Left ventricle myocardium inferior (tissue), 1 donor: ENCODE measurements around the gene GSX2. TPM values are rescaled to one million over a fixed set of nuclear protein-coding genes. Genes with fewer than 3 reads are reported as not detected.

Source experiments
- DNase-seq: peaks from one replicate; pipeline ENCODE4 v3.0.0-alpha.2; 2020
- H3K27ac ChIP-seq: fragments of 200-600 bp; replicated peaks from 2 replicates; pipeline ENCODE4 v1.8.0; 2021
- H3K27me3 ChIP-seq: fragments of 200-600 bp; 2 replicates; pipeline ENCODE4 v1.8.0; 2021; ENCODE audit warnings: low read depth
- H3K36me3 ChIP-seq: fragments of 200-600 bp; 2 replicates; pipeline ENCODE4 v1.8.0; 2021
- H3K4me1 ChIP-seq: fragments of 200-600 bp; 2 replicates; pipeline ENCODE4 v1.8.0; 2021
- H3K4me3 ChIP-seq: fragments of 200-600 bp; 2 replicates; pipeline ENCODE4 v1.8.0; 2021; ENCODE audit warnings: mild to moderate bottlenecking, moderate library complexity
- H3K9me3 ChIP-seq: fragments of 200-600 bp; replicated peaks from 2 replicates; pipeline ENCODE4 v1.8.0; 2021
- CTCF ChIP-seq: fragments of 200-600 bp; IDR thresholded peaks from 2 replicates; pipeline ENCODE4 v1.8.0; 2021; ENCODE audit warnings: antibody characterized with exemption, mild to moderate bottlenecking, borderline replicate concordance
- intact Hi-C: fragments of 100-400 bp; cut with micrococcal nuclease; formaldehyde crosslinking; loops from one replicate; pipeline ENCODE4 v1.11.0; 2022
- total RNA-seq: library from RNA; stranded (reverse); fragmentation: NEBNext Ultra II Directional; extraction: Animal tissue kit (Norgen Biotek cat#: 25700); gene quantifications from one replicate; pipeline ENCODE4 v1.2.1, GENCODE V29; 2021
- donor health status: DM: no; HTN: yes; CAD: no; lungs with severe emphysema.

Gene GSX2
- total RNA-seq, 1 donor from 2014 or later: not detected

GRCh38 chr4:54082168-54082567 lies 17.8 kb upstream of the GSX2 start:
- no peak for TF ChIP-seq CTCF
- Histone ChIP-seq H3K4me3 (no peak overlapping the region), H3K4me1 (no peaks in the 10 kb centered on the region), H3K27ac (no peak overlapping the region), H3K36me3 (no peaks in the 10 kb centered on the region), H3K27me3 (peaks cover 9% of the 10 kb centered on the region), H3K9me3 (no peaks in the 10 kb centered on the region)
- intact Hi-C loops: no loop called here
- DNase-seq: no peak

GRCh38 chr4:54085284-54085683 lies 14.7 kb upstream of the GSX2 start:
- intact Hi-C loops: no loop called here
- Histone ChIP-seq H3K27me3 (peaks cover 4% of the 10 kb centered on the region), H3K36me3 (no peaks in the 10 kb centered on the region), H3K9me3 (no peaks in the 10 kb centered on the region), H3K4me1 (no peaks in the 10 kb centered on the region), H3K27ac (no peak overlapping the region), H3K4me3 (no peak overlapping the region)
- TF ChIP-seq CTCF: no peak
- DNase-seq: no peak

- TF ChIP-seq CTCF: no peak
- no peak overlapping the region for H3K4me3 ChIP-seq
- no peak for DNase-seq
These were observed 10.1 kb upstream of the GSX2 start for GRCh38 chr4:54089875-54090274.

GRCh38 chr4:54090404-54090803 lies 9.6 kb upstream of the GSX2 start:
- H3K36me3 ChIP-seq: no peaks in the 10 kb centered on the region
- H3K4me1 ChIP-seq: peaks cover 17% of the 10 kb centered on the region
- no peaks in the 10 kb centered on the region for H3K9me3 ChIP-seq
- no peak overlapping the region for H3K4me3 ChIP-seq
- H3K27ac ChIP-seq: no peak overlapping the region
- H3K27me3 ChIP-seq: peaks cover 53% of the 10 kb centered on the region
- intact Hi-C loops: loop anchor here (10.0 kb wide), 1 partner anchor 134 kb away; the partner anchor contains the start of gene PDGFRA
- DNase-seq: no peak
- TF ChIP-seq CTCF: no peak

More at GRCh38 chr4:54089875-54090274, 10.1 kb upstream of the GSX2 start:
- peaks cover 47% of the 10 kb centered on the region for H3K27me3 ChIP-seq
- no peak overlapping the region for H3K27ac ChIP-seq
- H3K9me3 ChIP-seq: no peaks in the 10 kb centered on the region
- no peaks in the 10 kb centered on the region for H3K36me3 ChIP-seq
- H3K4me1 ChIP-seq: peaks cover 17% of the 10 kb centered on the region
- intact Hi-C loops: loop anchor here (10.0 kb wide), 1 partner anchor 135 kb away; the partner anchor contains the start of gene PDGFRA

- H3K4me1 ChIP-seq: peaks cover 17% of the 10 kb centered on the region
- peak overlapping the region; percentile 3 for H3K27ac ChIP-seq
- H3K4me3 ChIP-seq: peak overlapping the region; percentile 67
- intact Hi-C loops: loop anchor here (10.0 kb wide), 1 partner anchor 134 kb away; the partner anchor contains the start of gene PDGFRA
- no peaks in the 10 kb centered on the region for H3K9me3 ChIP-seq
- peak; percentile 45 for DNase-seq
- H3K36me3 ChIP-seq: no peaks in the 10 kb centered on the region
- TF ChIP-seq CTCF: no peak
- peaks cover 59% of the 10 kb centered on the region for H3K27me3 ChIP-seq
These were observed 8.9 kb upstream of the GSX2 start for GRCh38 chr4:54090804-54091623.
